ENCODE data around the gene SLC38A7. TPM values are rescaled to one million over a fixed set of nuclear protein-coding genes. Genes with fewer than 3 reads are reported as not detected.

Gene SLC38A7
- total and polyA plus RNA-seq, 2 of the 13 experiments (the other 11 are each of a cell fraction or from before 2014, with no cell fraction given) = 13.2 to 14.1 TPM

DNA sequence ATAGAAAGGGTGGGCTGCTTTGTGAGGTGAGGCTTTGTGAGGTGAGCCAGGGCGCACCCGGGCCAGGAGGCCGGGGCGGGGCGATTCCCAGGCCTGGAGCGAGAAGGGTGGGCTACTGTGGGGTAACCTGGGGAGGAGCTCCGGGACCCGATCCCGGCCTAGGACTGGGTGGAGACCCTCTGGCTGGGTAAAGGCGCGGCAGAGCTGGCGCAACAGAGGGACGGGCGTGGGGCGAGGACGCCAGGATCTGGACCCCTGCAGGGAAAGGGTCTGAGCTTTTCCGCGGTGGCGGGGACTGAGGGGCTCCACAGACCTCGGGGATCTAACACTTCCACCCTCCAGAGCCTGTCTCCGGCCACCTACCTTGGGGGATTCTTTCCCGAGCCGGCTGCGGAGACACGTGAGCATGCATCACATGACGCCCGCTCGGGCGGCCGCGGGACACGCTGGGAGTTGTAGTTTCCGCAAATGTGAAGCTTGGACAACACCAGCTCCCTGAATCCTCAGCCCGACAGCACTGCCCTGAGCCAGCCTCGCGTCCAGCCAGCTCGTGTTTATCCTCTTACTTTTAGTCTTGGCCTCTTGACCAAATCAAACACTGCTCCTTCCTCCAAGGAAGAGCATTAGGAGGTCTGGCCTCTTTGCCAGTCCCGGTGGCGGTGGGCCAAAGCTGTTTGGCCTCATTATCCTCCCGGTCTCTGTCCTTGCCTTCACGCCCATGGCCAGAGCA, at the start of gene SLC38A7 (continued):
- TF ChIP-seq, protein P1, sequence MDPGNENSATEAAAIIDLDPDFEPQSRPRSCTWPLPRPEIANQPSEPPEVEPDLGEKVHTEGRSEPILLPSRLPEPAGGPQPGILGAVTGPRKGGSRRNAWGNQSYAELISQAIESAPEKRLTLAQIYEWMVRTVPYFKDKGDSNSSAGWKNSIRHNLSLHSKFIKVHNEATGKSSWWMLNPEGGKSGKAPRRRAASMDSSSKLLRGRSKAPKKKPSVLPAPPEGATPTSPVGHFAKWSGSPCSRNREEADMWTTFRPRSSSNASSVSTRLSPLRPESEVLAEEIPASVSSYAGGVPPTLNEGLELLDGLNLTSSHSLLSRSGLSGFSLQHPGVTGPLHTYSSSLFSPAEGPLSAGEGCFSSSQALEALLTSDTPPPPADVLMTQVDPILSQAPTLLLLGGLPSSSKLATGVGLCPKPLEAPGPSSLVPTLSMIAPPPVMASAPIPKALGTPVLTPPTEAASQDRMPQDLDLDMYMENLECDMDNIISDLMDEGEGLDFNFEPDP (CRISPR knock-in tag; conservative IDR thresholded peaks at IDR 0.05) = 0 out of 2 replicates have a peak, but pooled peaks have one; percentile 54
- TF ChIP-seq, protein P2, sequence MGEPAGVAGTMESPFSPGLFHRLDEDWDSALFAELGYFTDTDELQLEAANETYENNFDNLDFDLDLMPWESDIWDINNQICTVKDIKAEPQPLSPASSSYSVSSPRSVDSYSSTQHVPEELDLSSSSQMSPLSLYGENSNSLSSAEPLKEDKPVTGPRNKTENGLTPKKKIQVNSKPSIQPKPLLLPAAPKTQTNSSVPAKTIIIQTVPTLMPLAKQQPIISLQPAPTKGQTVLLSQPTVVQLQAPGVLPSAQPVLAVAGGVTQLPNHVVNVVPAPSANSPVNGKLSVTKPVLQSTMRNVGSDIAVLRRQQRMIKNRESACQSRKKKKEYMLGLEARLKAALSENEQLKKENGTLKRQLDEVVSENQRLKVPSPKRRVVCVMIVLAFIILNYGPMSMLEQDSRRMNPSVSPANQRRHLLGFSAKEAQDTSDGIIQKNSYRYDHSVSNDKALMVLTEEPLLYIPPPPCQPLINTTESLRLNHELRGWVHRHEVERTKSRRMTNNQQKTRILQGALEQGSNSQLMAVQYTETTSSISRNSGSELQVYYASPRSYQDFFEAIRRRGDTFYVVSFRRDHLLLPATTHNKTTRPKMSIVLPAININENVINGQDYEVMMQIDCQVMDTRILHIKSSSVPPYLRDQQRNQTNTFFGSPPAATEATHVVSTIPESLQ (CRISPR knock-in tag; conservative IDR thresholded peaks at IDR 0.05) = no peak; the same call in 1 of the 2 replicates
- TF ChIP-seq HOMEZ (CRISPR knock-in tag; IDR thresholded peaks at IDR 0.05; ENCODE audit: low read depth) = no peak
- no peak for TF ChIP-seq FOXA1 (IDR thresholded peaks at IDR 0.05)
- TF ChIP-seq FOXA1 (CRISPR knock-in tag; IDR thresholded peaks at IDR 0.05) = peak; percentile 43; the same call in 1 of the 2 replicates
- no peak for TF ChIP-seq PBX2 (CRISPR knock-in tag; IDR thresholded peaks at IDR 0.05)
- TF ChIP-seq, protein P3, sequence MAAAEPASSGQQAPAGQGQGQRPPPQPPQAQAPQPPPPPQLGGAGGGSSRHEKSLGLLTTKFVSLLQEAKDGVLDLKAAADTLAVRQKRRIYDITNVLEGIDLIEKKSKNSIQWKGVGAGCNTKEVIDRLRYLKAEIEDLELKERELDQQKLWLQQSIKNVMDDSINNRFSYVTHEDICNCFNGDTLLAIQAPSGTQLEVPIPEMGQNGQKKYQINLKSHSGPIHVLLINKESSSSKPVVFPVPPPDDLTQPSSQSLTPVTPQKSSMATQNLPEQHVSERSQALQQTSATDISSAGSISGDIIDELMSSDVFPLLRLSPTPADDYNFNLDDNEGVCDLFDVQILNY (CRISPR knock-in tag; conservative IDR thresholded peaks at IDR 0.05) = no peak
- TF ChIP-seq FUBP1 (CRISPR knock-in tag; IDR thresholded peaks at IDR 0.05; ENCODE audit: borderline replicate concordance) = 0 out of 2 replicates have a peak, but pooled peaks have one; percentile 65
- TF ChIP-seq GATAD1 (CRISPR knock-in tag; IDR thresholded peaks at IDR 0.05) = peak; percentile 97
- TF ChIP-seq, protein P4, sequence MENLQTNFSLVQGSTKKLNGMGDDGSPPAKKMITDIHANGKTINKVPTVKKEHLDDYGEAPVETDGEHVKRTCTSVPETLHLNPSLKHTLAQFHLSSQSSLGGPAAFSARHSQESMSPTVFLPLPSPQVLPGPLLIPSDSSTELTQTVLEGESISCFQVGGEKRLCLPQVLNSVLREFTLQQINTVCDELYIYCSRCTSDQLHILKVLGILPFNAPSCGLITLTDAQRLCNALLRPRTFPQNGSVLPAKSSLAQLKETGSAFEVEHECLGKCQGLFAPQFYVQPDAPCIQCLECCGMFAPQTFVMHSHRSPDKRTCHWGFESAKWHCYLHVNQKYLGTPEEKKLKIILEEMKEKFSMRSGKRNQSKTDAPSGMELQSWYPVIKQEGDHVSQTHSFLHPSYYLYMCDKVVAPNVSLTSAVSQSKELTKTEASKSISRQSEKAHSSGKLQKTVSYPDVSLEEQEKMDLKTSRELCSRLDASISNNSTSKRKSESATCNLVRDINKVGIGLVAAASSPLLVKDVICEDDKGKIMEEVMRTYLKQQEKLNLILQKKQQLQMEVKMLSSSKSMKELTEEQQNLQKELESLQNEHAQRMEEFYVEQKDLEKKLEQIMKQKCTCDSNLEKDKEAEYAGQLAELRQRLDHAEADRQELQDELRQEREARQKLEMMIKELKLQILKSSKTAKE (CRISPR knock-in tag; IDR thresholded peaks at IDR 0.05; ENCODE audit: borderline replicate concordance) = no peak
- peak; percentile 39; the same call in 1 of the 2 replicates for TF ChIP-seq ZNF292 (CRISPR knock-in tag; IDR thresholded peaks at IDR 0.05; ENCODE audit: borderline replicate concordance, low read depth)
- no peak for TF ChIP-seq CBX2 (IDR thresholded peaks at IDR 0.05; ENCODE audit: low read depth, low read length)
- TF ChIP-seq CBX2 (CRISPR knock-in tag; IDR thresholded peaks at IDR 0.05; ENCODE audit: low read depth) = no peak
- no peak for TF ChIP-seq SETDB1 (CRISPR knock-in tag; IDR thresholded peaks at IDR 0.05; ENCODE audit: borderline replicate concordance)
- 0 out of 2 replicates have a peak, but pooled peaks have one; percentile 27 for TF ChIP-seq SMAD1 (CRISPR knock-in tag; IDR thresholded peaks at IDR 0.05; ENCODE audit: borderline replicate concordance, low read depth)
- no peak for TF ChIP-seq ZNF546 (CRISPR knock-in tag; conservative IDR thresholded peaks at IDR 0.05)

Measured in HepG2 (cell line).